Measurements from ENCODE around the gene DNM2.
"Not testable (repeated sequence)": the region's sequence is repeated elsewhere in the genome, so short reads cannot be mapped to it uniquely, and the experiment has no call there.

DNM2 gene

GRCh38 chr19:10836479-10837330 lies 118.8 kb downstream of the DNM2 start:
- no peak; the same call in 1 of the 2 replicates for TF ChIP-seq CTCF (conservative IDR thresholded peaks at IDR 0.05; ENCODE audit: low read depth, low read length)
- peak overlapping the region; percentile 52 for H3K4me2 ChIP-seq
- H3K79me2 ChIP-seq (ENCODE audit: insufficient read depth, low read depth), result no peaks in the 10 kb centered on the region
- H3K27ac ChIP-seq, result peak overlapping the region; percentile 92
- H2AFZ ChIP-seq (ENCODE audit: low read depth), result peak overlapping the region; percentile 88
- peaks cover 7% of the 10 kb centered on the region for H3K4me1 ChIP-seq (ENCODE audit: low read depth, poor library complexity, severe bottlenecking)
- peak overlapping the region; percentile 82 for H3K9ac ChIP-seq
- H3K36me3 ChIP-seq (ENCODE audit: insufficient read depth), result no peaks in the 10 kb centered on the region
- no peaks in the 10 kb centered on the region for H4K20me1 ChIP-seq (ENCODE audit: insufficient read depth)
- H3K27me3 ChIP-seq (ENCODE audit: insufficient read depth, low read depth), result peaks cover 7% of the 10 kb centered on the region; the same call in 1 of the 2 replicates
- H3K4me3 ChIP-seq (IDR thresholded peaks at IDR 0.05; ENCODE audit: insufficient read depth, low read depth, low read length), result peak overlapping the region; percentile 53

- not testable (repeated sequence) for H3K36me3 ChIP-seq (ENCODE audit: insufficient read depth); H3K79me2 ChIP-seq (ENCODE audit: insufficient read depth, low read depth); H3K4me3 ChIP-seq (IDR thresholded peaks at IDR 0.05; ENCODE audit: insufficient read depth, low read depth, low read length); H3K27ac ChIP-seq; H4K20me1 ChIP-seq (ENCODE audit: insufficient read depth); H3K4me2 ChIP-seq; H3K4me1 ChIP-seq (ENCODE audit: low read depth, poor library complexity, severe bottlenecking); H3K9ac ChIP-seq; H3K27me3 ChIP-seq (ENCODE audit: insufficient read depth, low read depth); H2AFZ ChIP-seq (ENCODE audit: low read depth)
Measured at GRCh38 chr19:10837649-10838048, 119.8 kb downstream of the DNM2 start.

- no peak for TF ChIP-seq CTCF (conservative IDR thresholded peaks at IDR 0.05; ENCODE audit: low read depth, low read length)
- Histone ChIP-seq H3K9ac (no peak overlapping the region), H3K4me1 (ENCODE audit: low read depth, poor library complexity, severe bottlenecking) (peaks cover 7% of the 10 kb centered on the region), H3K27ac (no peak overlapping the region), H3K79me2 (ENCODE audit: insufficient read depth, low read depth) (no peaks in the 10 kb centered on the region), H3K27me3 (ENCODE audit: insufficient read depth, low read depth) (peaks cover 7% of the 10 kb centered on the region; the same call in 1 of the 2 replicates), H4K20me1 (ENCODE audit: insufficient read depth) (no peaks in the 10 kb centered on the region), H3K4me3 (IDR thresholded peaks at IDR 0.05; ENCODE audit: insufficient read depth, low read depth, low read length) (no peak overlapping the region), H3K4me2 (no peak overlapping the region), H3K36me3 (ENCODE audit: insufficient read depth) (no peaks in the 10 kb centered on the region), H2AFZ (ENCODE audit: low read depth) (no peak overlapping the region)
Measured at GRCh38 chr19:10838377-10838776, 120.5 kb downstream of the DNM2 start.

- no peak overlapping the region for H3K4me2 ChIP-seq
- no peak overlapping the region for H3K4me3 ChIP-seq (IDR thresholded peaks at IDR 0.05; ENCODE audit: insufficient read depth, low read depth, low read length)
- H3K36me3 ChIP-seq (ENCODE audit: insufficient read depth), result no peaks in the 10 kb centered on the region
- H4K20me1 ChIP-seq (ENCODE audit: insufficient read depth), result no peaks in the 10 kb centered on the region
- H3K4me1 ChIP-seq (ENCODE audit: low read depth, poor library complexity, severe bottlenecking), result peaks cover 7% of the 10 kb centered on the region
- no peak overlapping the region for H3K27ac ChIP-seq
- no peak overlapping the region for H2AFZ ChIP-seq (ENCODE audit: low read depth)
- H3K27me3 ChIP-seq (ENCODE audit: insufficient read depth, low read depth), result peaks cover 7% of the 10 kb centered on the region; the same call in 1 of the 2 replicates
- no peaks in the 10 kb centered on the region for H3K79me2 ChIP-seq (ENCODE audit: insufficient read depth, low read depth)
- no peak for TF ChIP-seq CTCF (conservative IDR thresholded peaks at IDR 0.05; ENCODE audit: low read depth, low read length)
- H3K9ac ChIP-seq, result no peak overlapping the region
Measured at GRCh38 chr19:10839114-10840050, 121.5 kb downstream of the DNM2 start.
